IMR-90 (cell line): ENCODE data around the gene ACSM3. TPM values are rescaled to one million over a fixed set of nuclear protein-coding genes. Genes with fewer than 3 reads are reported as not detected.

ENCODE experiments used
- ATAC-seq: fragments of 200-7000 bp; cut with Tn5 transposase; 2 replicates; pipeline ENCODE4 v1.9.1; 2020; ENCODE audit warnings: low read depth, mild to moderate bottlenecking, moderate library complexity
- BruUV-seq: library from RNA; stranded (reverse); fragments of 400-500 nt; replicated peaks from 2 replicates; lab custom pipeline; 2021; lab: Mats Ljungman, UMichigan
- CTCF ChIA-PET: fragments of 300-600 bp; formaldehyde crosslinking; extraction: SDS; loops from one replicate; lab custom pipeline; 2021; ENCODE audit warnings: antibody characterized with exemption; lab: Yijun Ruan, JAX
- POLR2A ChIA-PET: fragments of 300-600 bp; sonication (Branson Sonifier 250); formaldehyde crosslinking; loops from one replicate; lab custom pipeline; 2022; ENCODE audit warnings: antibody characterized with exemption; ENCODE audit not compliant: unreplicated experiment; lab: Charles Lee
- DNase-seq: peaks from one replicate; pipeline ENCODE4 v3.0.0; 2013
- H2AFZ ChIP-seq: replicated peaks from 2 replicates; pipeline ENCODE3; 2013; ENCODE audit warnings: low read length, mild to moderate bottlenecking; ENCODE audit not compliant: poor library complexity
- H2AK5ac ChIP-seq: 2 replicates; pipeline ENCODE4 v1.6.1; 2013; ENCODE audit warnings: low read depth, low read length, inconsistent platforms
- H2AK9ac ChIP-seq: replicated peaks from 2 replicates; pipeline ENCODE3; 2013; ENCODE audit warnings: mild to moderate bottlenecking, low read depth, low read length, moderate library complexity; ENCODE audit not compliant: poor library complexity
- H2BK120ac ChIP-seq: 2 replicates; pipeline ENCODE4 v1.6.1; 2013; ENCODE audit warnings: low read depth, low read length, inconsistent platforms
- H2BK15ac ChIP-seq: 3 replicates; pipeline ENCODE4 v1.6.1; 2013; ENCODE audit warnings: low read depth, low read length, inconsistent platforms
- H2BK20ac ChIP-seq: 2 replicates; pipeline ENCODE4 v1.6.1; 2013; ENCODE audit warnings: low read depth, mild to moderate bottlenecking, inconsistent platforms, low read length, moderate library complexity
- H2BK5ac ChIP-seq: 2 replicates; pipeline ENCODE4 v1.6.1; 2013; ENCODE audit warnings: mild to moderate bottlenecking, low read depth, low read length, inconsistent platforms; ENCODE audit not compliant: poor library complexity, severe bottlenecking
- H3K14ac ChIP-seq: replicated peaks from 2 replicates; pipeline ENCODE4 v1.6.1; 2013; ENCODE audit warnings: low read depth, low read length, inconsistent platforms
- H3K18ac ChIP-seq: 2 replicates; pipeline ENCODE4 v1.6.1; 2013; ENCODE audit warnings: low read depth, low read length, control low read depth
- H3K23ac ChIP-seq: 2 replicates; pipeline ENCODE4 v1.6.1; 2013; ENCODE audit warnings: low read depth, low read length, inconsistent platforms
- H3K27ac ChIP-seq: 2 replicates; pipeline ENCODE4 v1.5.1; 2013; ENCODE audit warnings: mild to moderate bottlenecking, control low read depth, low read length; ENCODE audit not compliant: insufficient read depth
- H3K27me3 ChIP-seq: 2 replicates; pipeline ENCODE4 v1.6.1; 2013; ENCODE audit warnings: low read length; ENCODE audit not compliant: control insufficient read depth, insufficient read depth
- H3K36me3 ChIP-seq: 2 replicates; pipeline ENCODE4 v1.6.1; 2013; ENCODE audit warnings: low read length, mixed read lengths; ENCODE audit not compliant: control insufficient read depth, insufficient read depth
- H3K4ac ChIP-seq: 2 replicates; pipeline ENCODE4 v1.6.1; 2013; ENCODE audit warnings: low read depth, low read length, inconsistent platforms
- H3K4me1 ChIP-seq: 2 replicates; pipeline ENCODE4 v1.6.1; 2013; ENCODE audit warnings: low read length, mixed read lengths; ENCODE audit not compliant: control insufficient read depth, insufficient read depth
- H3K4me2 ChIP-seq: 2 replicates; pipeline ENCODE4 v1.6.1; 2013; ENCODE audit warnings: low read depth, mild to moderate bottlenecking, control low read depth, low read length, moderate library complexity
- H3K4me3 ChIP-seq: 2 replicates; pipeline ENCODE4 v1.5.1; 2013; ENCODE audit warnings: low read depth, mild to moderate bottlenecking, control low read depth, low read length, moderate library complexity; ENCODE audit not compliant: insufficient read depth
- H3K56ac ChIP-seq: 2 replicates; pipeline ENCODE4 v1.6.1; 2013; ENCODE audit warnings: low read length, inconsistent platforms; ENCODE audit not compliant: insufficient read depth; ENCODE audit errors: extremely low read depth
- H3K79me1 ChIP-seq, 2 experiments: 2 replicates each; pipeline ENCODE4 v1.6.1; 2013; ENCODE audit warnings: low read length in 2 of 2, inconsistent platforms in 1 of 2, low read depth in 1 of 2
- H3K9ac ChIP-seq: 2 replicates; pipeline ENCODE4 v1.6.1; 2013; ENCODE audit warnings: low read depth, low read length, control low read depth
- H3K9me1 ChIP-seq: 2 replicates; pipeline ENCODE4 v1.6.1; 2013; ENCODE audit warnings: low read length, inconsistent platforms; ENCODE audit not compliant: insufficient read depth
- H3K9me3 ChIP-seq: 2 replicates; pipeline ENCODE4 v1.6.1; 2013; ENCODE audit warnings: low read length; ENCODE audit not compliant: control insufficient read depth, insufficient read depth
- H4K20me1 ChIP-seq: 2 replicates; pipeline ENCODE4 v1.6.1; 2013; ENCODE audit warnings: low read length, inconsistent platforms; ENCODE audit not compliant: insufficient read depth
- H4K5ac ChIP-seq: 2 replicates; pipeline ENCODE4 v1.6.1; 2013; ENCODE audit warnings: mild to moderate bottlenecking, low read depth, low read length, control low read depth
- H4K8ac ChIP-seq, 2 experiments: 2 replicates each; pipeline ENCODE4 v1.6.1; 2013; ENCODE audit warnings: low read depth in 2 of 2, low read length in 2 of 2, control low read depth in 1 of 2, inconsistent platforms in 1 of 2
- H4K91ac ChIP-seq: 2 replicates; pipeline ENCODE4 v1.6.1; 2013; ENCODE audit warnings: low read depth, low read length, inconsistent platforms; ENCODE audit not compliant: insufficient read depth
- BHLHE40 ChIP-seq: fragments of 150-350 bp; IDR thresholded peaks from 2 replicates; pipeline ENCODE4 v1.6.1; 2016; ENCODE audit warnings: mild to moderate bottlenecking, low read depth, low read length
- CHD1 ChIP-seq: IDR thresholded peaks from 2 replicates; pipeline ENCODE4 v1.6.1; 2012; ENCODE audit warnings: low read depth, low read length, improper control_type of control experiment
- CTCF ChIP-seq: conservative IDR thresholded peaks from 2 replicates; pipeline ENCODE4 v1.5.1; 2012; ENCODE audit warnings: mild to moderate bottlenecking, low read depth, low read length, improper control_type of control experiment
- ELK1 ChIP-seq: fragments of 150-350 bp; IDR thresholded peaks from 2 replicates; pipeline ENCODE4 v1.6.1; 2016; ENCODE audit warnings: low read depth, mild to moderate bottlenecking, low read length, moderate library complexity, borderline replicate concordance
- FOS ChIP-seq: fragments of 150-350 bp; IDR thresholded peaks from 2 replicates; pipeline ENCODE4 v1.6.1; 2016; ENCODE audit warnings: low read depth, low read length
- MAZ ChIP-seq: IDR thresholded peaks from 2 replicates; pipeline ENCODE4 v1.6.1; 2012; ENCODE audit warnings: low read depth, mild to moderate bottlenecking, low read length, improper control_type of control experiment, moderate library complexity, borderline replicate concordance
- MXI1 ChIP-seq: IDR thresholded peaks from 2 replicates; pipeline ENCODE4 v1.6.1; 2012; ENCODE audit warnings: low read depth, mild to moderate bottlenecking, low read length, moderate library complexity, borderline replicate concordance
- POLR2A ChIP-seq: IDR thresholded peaks from 2 replicates; pipeline ENCODE4 v1.6.1; 2012; ENCODE audit warnings: mild to moderate bottlenecking, low read depth, low read length
- RFX5 ChIP-seq: IDR thresholded peaks from 2 replicates; pipeline ENCODE4 v1.8.0; 2012; ENCODE audit warnings: low read depth, mild to moderate bottlenecking, low read length, moderate library complexity
- SMC3 ChIP-seq: fragments of 150-350 bp; IDR thresholded peaks from 2 replicates; pipeline ENCODE4 v1.6.1; 2016; ENCODE audit warnings: low read depth, mild to moderate bottlenecking, antibody characterized with exemption, low read length, moderate library complexity
- USF2 ChIP-seq: fragments of 150-350 bp; IDR thresholded peaks from 2 replicates; pipeline ENCODE4 v1.6.1; 2017; ENCODE audit warnings: mild to moderate bottlenecking, antibody characterized with exemption, low read length, low read depth
- WGBS, 2 experiments: methylation state at CpG; one replicate each; pipeline versions ENCODE4 v1.1.5 to v1.1.7; 2013; ENCODE audit warnings: missing lambda C conversion rate in 2 of 2; ENCODE audit not compliant: insufficient read length in 1 of 2; ENCODE audit errors: extremely low coverage in 2 of 2; 5-methylcytosine and 5-hydroxymethylcytosine counted together
- dilution Hi-C: fragments of 300-500 bp; cut with HindIII; formaldehyde crosslinking; loops from one replicate; pipeline ENCODE4 v1.14.3; 2018; ENCODE audit warnings: low sequenced_read_pairs; ENCODE audit not compliant: unreplicated experiment
- in situ Hi-C: fragments of 300-500 bp; cut with MboI; formaldehyde crosslinking; loops from 3 replicates; pipeline ENCODE4 v1.14.3; 2019; ENCODE audit warnings: low sequenced_read_pairs, inconsistent platforms, mixed read lengths
- intact Hi-C: fragments of 100-400 bp; cut with micrococcal nuclease; formaldehyde crosslinking; loops from 2 replicates; pipeline ENCODE4 v1.10.0; 2022
- polyA plus RNA-seq, 3 experiments: library from polyadenylated mRNA; depleted of rRNA; stranded (reverse); fragments of >200 nt; gene quantifications; 2 replicates each; pipeline ENCODE4 v1.2.3, GENCODE V29; 2012; ENCODE audit warnings: low replicate concordance in 1 of 3
- total RNA-seq: library from RNA; depleted of rRNA; stranded (reverse); fragments of >200 nt; gene quantifications from 2 replicates; pipeline ENCODE4 v1.2.3, GENCODE V29; 2012

Gene ACSM3
- total and polyA plus RNA-seq, 2 of the 4 experiments (the other 2 are of a cell fraction), result 0.50 to 0.54 TPM

- peak; percentile 87 for TF ChIP-seq MXI1
- TF ChIP-seq SMC3, result 0 out of 2 replicates have a peak, but pooled peaks have one; percentile 11
- no peak for TF ChIP-seq RFX5
These were observed 42.6 kb downstream of the ACSM3 start, which contains the start of the genes ERI2 and REXO5 (continued) for GRCh38 chr16:20806168-20807050.

- peaks cover 8% of the 10 kb centered on the region for H3K9me1 ChIP-seq
- ChIA-PET POLR2A (no interaction called here), CTCF (interaction anchor here (0.9 kb wide), 1 partner anchor 10 kb away, joined by 3 read pairs; no protein-coding TSS in a partner anchor)
- H4K20me1 ChIP-seq, result 0 out of 2 replicates have a peak, but pooled peaks cover 5% of the 10 kb centered on the region
- intact Hi-C loops (loop anchor here (2.0 to 5.0 kb wide), 4 partner anchors 43 to 494 kb away; partner anchors contain the start of gene LDAF1), dilution Hi-C loops (no loop called here), in situ Hi-C loops (no loop called here)
- no peak overlapping the region for H4K5ac ChIP-seq
- H3K56ac ChIP-seq, result no peak overlapping the region
- H3K4me2 ChIP-seq, result no peak overlapping the region
- no peak for ATAC-seq
- H3K4ac ChIP-seq, result peak overlapping the region; percentile 16; the same call in 1 of the 2 replicates
- H3K23ac ChIP-seq, result no peak overlapping the region
- DNase-seq, result no peak
- H3K14ac ChIP-seq, result no peak overlapping the region
- H3K18ac ChIP-seq, result no peak overlapping the region
- H4K91ac ChIP-seq, result no peak overlapping the region
- H2BK15ac ChIP-seq, result no peak overlapping the region
- peak overlapping the region; percentile 8 for H2AFZ ChIP-seq
- H3K27me3 ChIP-seq, result no peaks in the 10 kb centered on the region
- no peak overlapping the region for H2AK5ac ChIP-seq
- BruUV-seq, result no TSS peak
- no peaks in the 10 kb centered on the region for H3K4me1 ChIP-seq
- peaks cover 9 to 28% of the 10 kb centered on the region in 2 experiments for H3K79me1 ChIP-seq
- no peak overlapping the region for H2BK5ac ChIP-seq
- no peak overlapping the region for H2BK20ac ChIP-seq
- WGBS, 2 experiments, result 100% methylated on average over 1 of the region's 11 CpGs; no CpG with 5 or more reads in 1 of the 2 experiments
- no peaks in the 10 kb centered on the region for H3K36me3 ChIP-seq
- no peak overlapping the region for H3K9ac ChIP-seq
- no peak overlapping the region for H3K27ac ChIP-seq
- H4K8ac ChIP-seq, result peak overlapping the region in 1 of 2 experiments; percentile 20; a peak in 2 of 4 replicates
- no peak overlapping the region for H3K4me3 ChIP-seq
- peak overlapping the region; percentile 94 for H2AK9ac ChIP-seq
- H2BK120ac ChIP-seq, result no peak overlapping the region
- no peaks in the 10 kb centered on the region for H3K9me3 ChIP-seq
- TF ChIP-seq CHD1 (no peak), USF2 (no peak), BHLHE40 (no peak), MAZ (no peak), SMC3 (no peak), POLR2A (no peak), CTCF (no peak), FOS (no peak), ELK1 (no peak)
These were observed 44.0 kb downstream of the ACSM3 start for GRCh38 chr16:20807862-20808261.
